GM12892 (cell line): ENCODE data around the gene BPIFA1.

ENCODE experiments used
- POLR2A ChIP-seq: IDR thresholded peaks from 2 replicates; pipeline ENCODE4 v1.6.1; 2011; ENCODE audit warnings: low read depth, low read length, control low read depth
- POLR2AphosphoS5 ChIP-seq: IDR thresholded peaks from 2 replicates; pipeline ENCODE4 v1.6.1; 2011; ENCODE audit warnings: low read depth, low read length, control low read depth
- TAF1 ChIP-seq: IDR thresholded peaks from 2 replicates; pipeline ENCODE4 v1.6.1; 2011; ENCODE audit warnings: low read depth, mild to moderate bottlenecking, control low read depth, low read length, borderline replicate concordance

- TF ChIP-seq POLR2AphosphoS5 (no peak), POLR2A (no peak), TAF1 (no peak)
Observed at GRCh38 chr20:33224399-33224798, 11.4 kb upstream of the BPIFA1 start.
